Measurements from ENCODE around the gene NLGN3. TPM values are rescaled to one million over a fixed set of nuclear protein-coding genes. Genes with fewer than 3 reads are reported as not detected.

The NLGN3 gene
- total RNA-seq, 4 donors from 2014 or later: 1.1 to 1.6 TPM; not detected in 2

DNA sequence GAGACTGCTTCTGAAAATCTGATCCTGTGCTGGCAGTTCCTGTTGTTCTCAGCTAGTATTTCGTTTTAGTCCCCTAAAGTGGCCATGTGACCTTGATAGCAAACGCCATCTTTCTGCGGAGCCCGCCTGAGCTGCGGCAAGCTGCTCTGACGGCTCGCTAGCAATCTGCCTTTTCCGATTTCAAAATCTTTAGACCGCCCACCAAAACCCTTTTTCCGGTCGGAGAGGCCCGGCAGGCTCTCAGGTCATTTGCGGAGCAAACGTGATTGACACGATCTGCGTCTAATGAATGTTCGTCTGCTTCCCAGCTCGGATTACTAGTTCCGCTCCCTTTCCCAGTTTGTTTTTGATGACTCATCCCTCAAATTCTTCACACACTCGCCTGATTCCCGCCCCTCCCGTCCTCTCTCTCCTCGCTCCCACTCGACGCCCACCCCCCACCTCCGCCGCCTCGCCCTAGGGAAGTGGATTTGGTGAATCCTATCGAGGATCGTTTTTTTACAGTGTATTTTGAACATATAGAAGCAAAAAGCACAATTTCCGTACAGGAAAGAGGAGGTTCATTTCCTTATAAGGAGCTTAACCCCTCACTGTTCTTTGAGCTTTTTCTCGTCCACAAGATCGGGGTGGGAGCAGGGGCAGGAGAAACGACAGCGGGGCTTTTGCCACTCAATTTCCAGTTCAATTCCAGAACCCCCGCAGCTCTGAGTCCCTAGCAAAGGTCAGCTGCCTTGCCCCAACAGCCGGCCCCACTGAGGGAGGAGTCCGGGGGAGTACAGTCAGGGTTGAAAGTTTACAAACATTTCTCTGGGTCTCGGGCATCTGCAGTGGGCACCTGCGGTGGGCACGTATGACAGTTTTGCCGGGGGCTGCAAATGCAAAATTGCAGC is 37.5 kb downstream of the NLGN3 start:
- Histone ChIP-seq H3K27me3 (no peaks in the 10 kb centered on the region), H3K36me3 (no peaks in the 10 kb centered on the region), H3K4me3 (peak overlapping the region; percentile 41 to 54 (median 49)), H3K27ac (peak overlapping the region; percentile 80 to 90 (median 88)), H3K4me1 (no peaks in the 10 kb centered on the region), H3K9me3 (no peaks in the 10 kb centered on the region)
- TF ChIP-seq, protein P1, sequence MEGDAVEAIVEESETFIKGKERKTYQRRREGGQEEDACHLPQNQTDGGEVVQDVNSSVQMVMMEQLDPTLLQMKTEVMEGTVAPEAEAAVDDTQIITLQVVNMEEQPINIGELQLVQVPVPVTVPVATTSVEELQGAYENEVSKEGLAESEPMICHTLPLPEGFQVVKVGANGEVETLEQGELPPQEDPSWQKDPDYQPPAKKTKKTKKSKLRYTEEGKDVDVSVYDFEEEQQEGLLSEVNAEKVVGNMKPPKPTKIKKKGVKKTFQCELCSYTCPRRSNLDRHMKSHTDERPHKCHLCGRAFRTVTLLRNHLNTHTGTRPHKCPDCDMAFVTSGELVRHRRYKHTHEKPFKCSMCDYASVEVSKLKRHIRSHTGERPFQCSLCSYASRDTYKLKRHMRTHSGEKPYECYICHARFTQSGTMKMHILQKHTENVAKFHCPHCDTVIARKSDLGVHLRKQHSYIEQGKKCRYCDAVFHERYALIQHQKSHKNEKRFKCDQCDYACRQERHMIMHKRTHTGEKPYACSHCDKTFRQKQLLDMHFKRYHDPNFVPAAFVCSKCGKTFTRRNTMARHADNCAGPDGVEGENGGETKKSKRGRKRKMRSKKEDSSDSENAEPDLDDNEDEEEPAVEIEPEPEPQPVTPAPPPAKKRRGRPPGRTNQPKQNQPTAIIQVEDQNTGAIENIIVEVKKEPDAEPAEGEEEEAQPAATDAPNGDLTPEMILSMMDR (IDR thresholded peaks at IDR 0.05): no peak
- peak; percentile 66 to 86 for TF ChIP-seq POLR2A (IDR thresholded peaks at IDR 0.05)
- peak; percentile 76 to 93 (median 77) for DNase-seq

DNA sequence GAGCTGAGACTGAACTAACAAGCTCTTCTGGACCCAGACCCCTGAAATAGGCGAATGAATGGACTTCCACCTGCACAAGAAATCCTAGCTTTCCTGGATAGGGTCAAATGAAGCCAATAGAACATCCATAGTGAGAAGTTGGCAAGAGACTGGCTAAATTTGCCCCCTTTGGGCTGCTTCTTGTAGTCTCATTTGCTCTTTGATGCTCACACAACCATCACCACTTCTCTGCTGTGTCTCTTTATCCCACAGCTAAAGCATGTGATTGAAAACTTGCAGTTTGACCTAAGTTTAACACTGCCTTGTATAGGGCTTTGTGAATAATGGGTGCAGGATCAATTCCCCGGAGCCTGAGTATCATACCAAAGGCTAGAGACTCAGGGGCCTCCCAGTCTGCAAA is 38.2 kb downstream of the NLGN3 start:
- H3K27ac ChIP-seq: peak overlapping the region; percentile 80 to 90 (median 88)
- no peaks in the 10 kb centered on the region for H3K4me1 ChIP-seq
- H3K9me3 ChIP-seq: no peaks in the 10 kb centered on the region
- TF ChIP-seq POLR2A (IDR thresholded peaks at IDR 0.05): no peak
- TF ChIP-seq, protein P1 (IDR thresholded peaks at IDR 0.05): no peak
- no peaks in the 10 kb centered on the region for H3K36me3 ChIP-seq
- peak overlapping the region in 2 of 4 donors; percentile 51 to 54 for H3K4me3 ChIP-seq
- no peaks in the 10 kb centered on the region for H3K27me3 ChIP-seq
- DNase-seq: no peak

DNA sequence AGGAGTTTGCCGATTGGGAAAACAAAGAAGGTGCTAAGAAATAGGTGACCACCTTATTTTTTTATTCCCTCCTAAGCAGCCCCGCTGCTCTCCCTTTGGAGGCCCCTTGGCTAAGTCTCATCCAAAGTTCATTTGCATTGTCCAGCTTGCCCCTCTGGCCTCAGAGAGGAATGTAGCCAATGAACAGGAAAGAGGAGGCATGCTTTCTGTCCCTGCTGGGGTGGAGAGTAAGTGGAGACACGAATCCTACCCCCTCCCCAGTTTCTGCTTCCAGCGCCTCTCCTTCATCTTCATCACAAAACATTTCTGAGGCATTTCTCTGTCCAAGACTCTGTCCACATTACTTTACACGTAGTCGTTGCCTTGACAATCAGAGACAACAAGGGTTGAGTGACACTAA is 38.7 kb downstream of the NLGN3 start:
- Histone ChIP-seq H3K4me1 (no peaks in the 10 kb centered on the region), H3K27ac (no peak overlapping the region), H3K9me3 (no peaks in the 10 kb centered on the region), H3K36me3 (no peaks in the 10 kb centered on the region), H3K27me3 (no peaks in the 10 kb centered on the region), H3K4me3 (no peak overlapping the region)
- no peak for TF ChIP-seq POLR2A (IDR thresholded peaks at IDR 0.05)
- TF ChIP-seq, protein P1 (IDR thresholded peaks at IDR 0.05): no peak
- DNase-seq: no peak

DNA sequence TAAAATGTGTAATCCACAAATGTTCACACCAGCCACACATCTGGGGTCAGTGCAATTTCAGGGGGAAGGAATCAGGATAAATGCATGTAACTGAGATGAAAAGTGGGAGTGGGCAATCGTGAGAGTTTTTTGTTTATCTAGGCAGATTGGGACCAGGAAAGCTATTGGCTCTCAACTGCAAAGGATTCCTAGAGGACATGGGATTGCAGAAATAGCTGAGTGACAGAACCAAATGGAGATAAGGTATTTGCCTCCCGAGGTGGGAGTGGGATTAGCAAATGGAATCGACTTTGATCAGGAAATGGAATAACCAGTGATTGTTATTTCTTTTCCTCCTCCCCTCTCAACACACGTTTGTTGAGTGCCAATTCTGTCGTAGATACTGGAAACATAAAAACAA is 39.5 kb downstream of the NLGN3 start:
- no peak for TF ChIP-seq POLR2A (IDR thresholded peaks at IDR 0.05)
- TF ChIP-seq, protein P1 (IDR thresholded peaks at IDR 0.05): no peak
- H3K4me1 ChIP-seq: no peaks in the 10 kb centered on the region
- no peak overlapping the region for H3K27ac ChIP-seq
- H3K36me3 ChIP-seq: no peaks in the 10 kb centered on the region
- no peak for DNase-seq
- no peaks in the 10 kb centered on the region for H3K9me3 ChIP-seq
- H3K27me3 ChIP-seq: no peaks in the 10 kb centered on the region
- H3K4me3 ChIP-seq: no peak overlapping the region

DNA sequence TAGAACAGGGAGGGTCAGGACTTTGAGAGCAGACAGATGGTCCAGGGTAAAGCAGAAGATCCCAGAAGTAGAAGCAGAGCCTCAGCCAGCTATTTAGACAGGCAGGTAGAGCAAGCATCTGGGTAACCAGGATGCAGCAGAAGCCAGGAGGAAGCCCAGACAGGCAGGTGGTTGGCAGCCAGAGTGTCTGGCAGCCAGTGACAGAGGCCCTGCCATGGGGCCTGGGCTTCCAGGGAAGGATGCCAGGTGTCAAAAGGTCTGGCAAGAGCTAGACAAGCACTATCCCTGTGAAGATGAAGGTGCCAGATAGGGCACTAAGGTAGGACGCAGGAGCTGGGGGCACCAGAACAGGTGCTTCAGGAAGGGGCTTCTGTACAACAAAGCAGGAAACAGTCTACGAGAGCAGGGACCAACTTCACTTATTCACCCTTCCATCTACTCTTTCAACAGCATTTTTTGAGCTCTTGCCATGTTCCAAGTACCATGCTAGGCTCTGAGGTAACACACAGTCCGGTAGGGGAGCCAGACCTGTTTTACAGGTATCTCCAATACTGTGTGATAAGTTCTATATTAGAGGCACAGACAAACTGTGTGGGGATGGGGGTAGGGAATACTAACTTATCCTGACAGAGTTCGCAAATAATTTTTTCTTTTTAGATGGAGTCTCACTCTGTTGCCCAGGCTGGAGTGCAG is 40.3 kb downstream of the NLGN3 start:
- Histone ChIP-seq H3K9me3 (no peaks in the 10 kb centered on the region), H3K36me3 (no peaks in the 10 kb centered on the region), H3K27ac (no peak overlapping the region), H3K27me3 (no peaks in the 10 kb centered on the region), H3K4me1 (no peaks in the 10 kb centered on the region), H3K4me3 (no peak overlapping the region)
- DNase-seq: no peak
- TF ChIP-seq, protein P1 (IDR thresholded peaks at IDR 0.05): no peak
- TF ChIP-seq POLR2A (IDR thresholded peaks at IDR 0.05): no peak
